ENCODE measurements around the gene ZNF236.

DNA sequence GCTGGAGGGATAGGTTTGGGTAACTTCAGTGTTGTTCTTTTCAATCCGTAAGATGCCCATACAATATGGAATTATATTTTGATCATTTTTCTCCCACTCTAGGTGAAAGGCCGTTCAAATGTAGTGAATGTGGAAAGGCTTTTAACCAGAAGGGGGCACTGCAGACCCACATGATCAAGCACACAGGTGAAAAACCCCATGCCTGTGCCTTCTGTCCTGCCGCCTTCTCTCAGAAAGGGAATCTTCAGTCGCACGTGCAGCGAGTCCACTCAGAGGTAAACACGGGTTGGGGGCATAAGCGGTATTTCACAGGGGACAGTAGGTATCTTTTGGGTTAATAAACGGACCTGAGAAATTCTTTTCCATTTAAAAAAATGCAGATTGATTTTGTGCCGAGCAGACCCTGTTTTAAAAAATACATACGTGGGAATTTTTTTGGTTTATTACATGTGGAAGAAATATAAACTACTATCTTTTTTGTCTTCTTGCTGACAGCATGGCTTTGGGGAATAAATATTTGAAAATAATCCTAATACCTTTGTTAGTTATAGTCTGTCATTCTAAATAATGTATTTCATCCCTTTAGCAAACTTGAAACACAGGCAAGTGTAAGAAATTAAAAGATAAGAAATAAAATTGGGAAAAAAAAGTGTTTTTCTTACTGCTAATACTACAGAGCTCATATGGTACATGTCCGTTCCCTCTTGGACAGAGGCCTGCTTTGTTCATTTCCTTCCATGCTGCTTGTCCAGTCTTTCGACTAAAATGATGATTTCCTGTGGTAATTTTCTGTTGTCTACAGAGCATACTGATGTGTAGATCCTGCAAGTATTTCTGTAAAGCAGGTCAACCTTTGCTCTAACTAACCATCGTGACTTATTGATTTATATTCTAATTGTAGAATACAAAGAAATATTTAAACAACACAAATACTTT lies 53.3 kb downstream of the ZNF236 start:
- no peak for TF ChIP-seq POLR2A (IDR thresholded peaks at IDR 0.05)
- TF ChIP-seq, protein P1, sequence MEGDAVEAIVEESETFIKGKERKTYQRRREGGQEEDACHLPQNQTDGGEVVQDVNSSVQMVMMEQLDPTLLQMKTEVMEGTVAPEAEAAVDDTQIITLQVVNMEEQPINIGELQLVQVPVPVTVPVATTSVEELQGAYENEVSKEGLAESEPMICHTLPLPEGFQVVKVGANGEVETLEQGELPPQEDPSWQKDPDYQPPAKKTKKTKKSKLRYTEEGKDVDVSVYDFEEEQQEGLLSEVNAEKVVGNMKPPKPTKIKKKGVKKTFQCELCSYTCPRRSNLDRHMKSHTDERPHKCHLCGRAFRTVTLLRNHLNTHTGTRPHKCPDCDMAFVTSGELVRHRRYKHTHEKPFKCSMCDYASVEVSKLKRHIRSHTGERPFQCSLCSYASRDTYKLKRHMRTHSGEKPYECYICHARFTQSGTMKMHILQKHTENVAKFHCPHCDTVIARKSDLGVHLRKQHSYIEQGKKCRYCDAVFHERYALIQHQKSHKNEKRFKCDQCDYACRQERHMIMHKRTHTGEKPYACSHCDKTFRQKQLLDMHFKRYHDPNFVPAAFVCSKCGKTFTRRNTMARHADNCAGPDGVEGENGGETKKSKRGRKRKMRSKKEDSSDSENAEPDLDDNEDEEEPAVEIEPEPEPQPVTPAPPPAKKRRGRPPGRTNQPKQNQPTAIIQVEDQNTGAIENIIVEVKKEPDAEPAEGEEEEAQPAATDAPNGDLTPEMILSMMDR (IDR thresholded peaks at IDR 0.05), result peak; percentile 30 to 69 (median 54)
